ENCODE data around the gene CD300C.
"Not testable (repeated sequence)": the region's sequence is repeated elsewhere in the genome, so short reads cannot be mapped to it uniquely, and the experiment has no call there.

The CD300C gene

DNA sequence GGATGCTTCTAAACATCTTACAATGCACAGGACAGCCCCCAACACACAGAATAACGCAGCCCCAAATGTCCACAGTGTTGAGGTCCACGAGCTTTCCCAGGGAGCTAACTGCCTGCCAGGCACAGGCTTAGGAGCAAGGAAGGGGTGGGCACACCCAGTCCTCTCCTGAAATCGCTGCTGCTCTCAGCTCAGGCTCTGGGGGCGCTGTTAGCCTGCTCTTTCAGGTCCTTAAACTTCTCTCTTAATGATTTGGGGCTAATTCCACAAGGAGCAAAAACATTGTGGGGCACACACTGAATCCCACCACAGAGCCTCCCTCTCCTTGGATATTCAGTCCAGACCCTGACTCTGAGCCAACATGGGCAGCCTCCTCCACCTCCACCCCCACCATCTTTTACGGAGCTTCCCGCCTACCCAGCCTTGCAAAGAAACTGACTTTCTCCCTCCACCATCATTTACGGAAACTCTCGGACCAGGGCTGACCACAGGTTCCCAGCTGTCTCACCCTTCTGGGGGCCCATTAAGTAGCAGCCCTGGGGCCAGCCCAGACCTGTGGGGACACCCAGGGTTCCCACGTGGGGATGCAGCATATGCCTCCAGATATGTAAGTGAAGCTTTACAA lies 20.3 kb upstream of the CD300C start:
- TF ChIP-seq, protein P1, sequence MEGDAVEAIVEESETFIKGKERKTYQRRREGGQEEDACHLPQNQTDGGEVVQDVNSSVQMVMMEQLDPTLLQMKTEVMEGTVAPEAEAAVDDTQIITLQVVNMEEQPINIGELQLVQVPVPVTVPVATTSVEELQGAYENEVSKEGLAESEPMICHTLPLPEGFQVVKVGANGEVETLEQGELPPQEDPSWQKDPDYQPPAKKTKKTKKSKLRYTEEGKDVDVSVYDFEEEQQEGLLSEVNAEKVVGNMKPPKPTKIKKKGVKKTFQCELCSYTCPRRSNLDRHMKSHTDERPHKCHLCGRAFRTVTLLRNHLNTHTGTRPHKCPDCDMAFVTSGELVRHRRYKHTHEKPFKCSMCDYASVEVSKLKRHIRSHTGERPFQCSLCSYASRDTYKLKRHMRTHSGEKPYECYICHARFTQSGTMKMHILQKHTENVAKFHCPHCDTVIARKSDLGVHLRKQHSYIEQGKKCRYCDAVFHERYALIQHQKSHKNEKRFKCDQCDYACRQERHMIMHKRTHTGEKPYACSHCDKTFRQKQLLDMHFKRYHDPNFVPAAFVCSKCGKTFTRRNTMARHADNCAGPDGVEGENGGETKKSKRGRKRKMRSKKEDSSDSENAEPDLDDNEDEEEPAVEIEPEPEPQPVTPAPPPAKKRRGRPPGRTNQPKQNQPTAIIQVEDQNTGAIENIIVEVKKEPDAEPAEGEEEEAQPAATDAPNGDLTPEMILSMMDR (IDR thresholded peaks at IDR 0.05; ENCODE audit: low read depth, low read length): peak; percentile 93
- H3K9me3 ChIP-seq (ENCODE audit: severe bottlenecking): peaks cover 2% of the 10 kb centered on the region
- peak; percentile 74 for DNase-seq
- no peaks in the 10 kb centered on the region for H3K36me3 ChIP-seq
- H3K27me3 ChIP-seq (ENCODE audit: insufficient read depth, low read depth, severe bottlenecking): peaks cover 95% of the 10 kb centered on the region
- no peak overlapping the region for H3K4me3 ChIP-seq (ENCODE audit: low read depth, low read length)
- no peak overlapping the region for H3K27ac ChIP-seq

- Histone ChIP-seq H3K27me3 (ENCODE audit: insufficient read depth, low read depth, severe bottlenecking) (peaks cover 95% of the 10 kb centered on the region), H3K4me3 (ENCODE audit: low read depth, low read length) (no peak overlapping the region), H3K27ac (no peak overlapping the region), H3K9me3 (ENCODE audit: severe bottlenecking) (peaks cover 2% of the 10 kb centered on the region), H3K36me3 (no peaks in the 10 kb centered on the region)
- no peak for DNase-seq
- TF ChIP-seq, protein P1 (IDR thresholded peaks at IDR 0.05; ENCODE audit: low read depth, low read length): no peak
Observed at GRCh38 chr17:74565126-74565525, 19.2 kb upstream of the CD300C start.

DNA sequence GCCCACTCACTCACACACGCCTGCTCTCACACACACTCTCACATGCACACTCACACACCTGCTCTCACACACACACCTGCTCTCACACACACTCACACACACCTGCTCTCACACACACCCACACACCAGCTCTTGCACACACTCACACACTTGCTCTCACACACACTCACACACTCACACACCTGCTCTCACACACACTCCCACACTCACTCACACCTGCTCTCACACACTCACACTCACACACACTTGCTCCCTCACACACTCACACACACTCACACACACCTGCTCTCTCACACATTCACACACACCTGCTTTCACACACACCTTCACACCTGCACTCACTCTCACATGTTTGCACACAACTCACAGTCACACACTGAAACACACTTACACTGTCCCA lies 17.4 kb upstream of the CD300C start:
- H3K4me3 ChIP-seq (ENCODE audit: low read depth, low read length): no peak overlapping the region
- peaks cover 95% of the 10 kb centered on the region for H3K27me3 ChIP-seq (ENCODE audit: insufficient read depth, low read depth, severe bottlenecking)
- H3K9me3 ChIP-seq (ENCODE audit: severe bottlenecking): peaks cover 6% of the 10 kb centered on the region
- H3K27ac ChIP-seq: no peak overlapping the region
- no peaks in the 10 kb centered on the region for H3K36me3 ChIP-seq
- TF ChIP-seq, protein P1 (IDR thresholded peaks at IDR 0.05; ENCODE audit: low read depth, low read length): no peak
- DNase-seq: no peak

DNA sequence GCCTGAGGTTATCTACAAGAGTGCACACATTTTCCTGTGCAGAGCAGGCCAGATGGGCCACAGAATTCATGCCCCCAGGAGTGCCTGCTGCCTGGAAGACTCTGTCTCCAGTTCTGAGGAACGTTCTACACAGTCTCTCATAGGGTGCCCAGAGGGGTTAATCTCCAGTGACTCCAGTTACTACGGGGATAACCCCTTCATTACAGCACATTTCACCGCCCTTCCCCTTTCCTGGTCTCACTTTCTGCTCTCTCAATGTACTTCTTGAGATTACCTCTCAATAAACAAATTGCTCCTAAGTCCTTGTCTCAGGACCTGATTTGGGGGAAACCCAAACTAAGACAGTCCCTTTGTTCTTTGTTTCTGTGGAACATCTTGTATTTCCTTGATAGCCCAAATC lies 15.7 kb upstream of the CD300C start:
- TF ChIP-seq, protein P1 (IDR thresholded peaks at IDR 0.05; ENCODE audit: low read depth, low read length): no peak
- peaks cover 6% of the 10 kb centered on the region for H3K9me3 ChIP-seq (ENCODE audit: severe bottlenecking)

GRCh38 chr17:74558882-74559519 lies 13.1 kb upstream of the CD300C start:
- Histone ChIP-seq H3K4me3 (ENCODE audit: low read depth, low read length) (no peak overlapping the region), H3K36me3 (no peaks in the 10 kb centered on the region), H3K9me3 (ENCODE audit: severe bottlenecking) (peaks cover 11% of the 10 kb centered on the region), H3K27ac (no peak overlapping the region), H3K27me3 (ENCODE audit: insufficient read depth, low read depth, severe bottlenecking) (peaks cover 100% of the 10 kb centered on the region)
- TF ChIP-seq, protein P1 (IDR thresholded peaks at IDR 0.05; ENCODE audit: low read depth, low read length): no peak
- no peak for DNase-seq

More for the DNA sequence above, 15.7 kb upstream of the CD300C start:
- H3K27ac ChIP-seq: no peak overlapping the region
- no peak overlapping the region for H3K4me3 ChIP-seq (ENCODE audit: low read depth, low read length)
- DNase-seq: no peak
- H3K27me3 ChIP-seq (ENCODE audit: insufficient read depth, low read depth, severe bottlenecking): peaks cover 97% of the 10 kb centered on the region
- no peaks in the 10 kb centered on the region for H3K36me3 ChIP-seq

DNA sequence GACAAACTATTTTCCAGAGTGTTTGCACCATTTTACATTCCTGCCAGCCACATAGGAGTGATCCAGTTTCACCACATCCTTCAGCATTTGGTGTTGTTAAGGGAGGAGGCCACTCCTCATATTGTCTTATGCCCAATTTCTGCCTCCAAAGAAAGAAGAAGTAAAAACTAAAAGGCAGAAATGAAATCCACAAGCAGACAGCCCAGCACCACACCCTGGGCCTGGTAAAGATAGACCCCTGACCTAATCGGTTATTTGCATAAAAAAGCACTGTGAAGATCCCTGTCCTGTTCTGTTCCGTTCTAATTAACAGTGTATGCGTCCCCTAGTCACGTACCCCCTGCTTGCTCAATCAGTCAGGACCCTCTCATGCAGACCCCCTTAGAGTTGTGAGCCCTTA lies 12.5 kb upstream of the CD300C start:
- peaks cover 100% of the 10 kb centered on the region for H3K27me3 ChIP-seq (ENCODE audit: insufficient read depth, low read depth, severe bottlenecking)
- H3K4me3 ChIP-seq (ENCODE audit: low read depth, low read length); DNase-seq; H3K27ac ChIP-seq; H3K36me3 ChIP-seq: not testable (repeated sequence)
- H3K9me3 ChIP-seq (ENCODE audit: severe bottlenecking): peaks cover 11% of the 10 kb centered on the region
